NT2/D1 (cell line): ENCODE data around the gene SLC9A9.

Source experiments
- SUZ12 ChIP-seq: IDR thresholded peaks from 2 replicates; pipeline ENCODE4 v1.6.1; 2011; ENCODE audit not compliant: insufficient read length, insufficient read depth; ENCODE audit errors: extremely low read depth
- YY1 ChIP-seq: IDR thresholded peaks from 2 replicates; pipeline ENCODE4 v1.6.1; 2011; ENCODE audit not compliant: insufficient read length, insufficient read depth
- ZNF274 ChIP-seq: IDR thresholded peaks from 2 replicates; pipeline ENCODE4 v1.6.1; 2011; ENCODE audit warnings: mild to moderate bottlenecking, low read depth, low read length

DNA sequence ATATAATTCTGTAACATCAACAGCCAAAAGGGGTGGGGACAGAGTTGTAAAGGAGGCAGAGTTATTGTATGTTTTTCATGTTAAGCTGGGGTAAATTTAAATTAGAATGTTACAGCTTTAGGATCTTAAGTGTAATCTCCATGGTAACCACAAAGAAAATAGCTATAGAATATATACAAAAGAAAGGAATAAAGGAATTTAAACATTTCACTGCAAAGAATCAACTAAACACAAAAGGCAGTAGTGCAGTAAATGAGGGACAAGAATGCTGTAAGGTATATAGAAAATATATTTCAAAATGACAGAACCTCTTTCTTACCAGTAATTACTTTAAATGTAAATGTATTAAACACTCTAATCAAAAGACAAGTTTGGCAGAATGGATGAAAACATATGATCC lies 361.7 kb downstream of the SLC9A9 start:
- TF ChIP-seq SUZ12, result no peak
- TF ChIP-seq ZNF274, result no peak
- no peak for TF ChIP-seq YY1
